Prostate gland (tissue), 2 donors: ENCODE results near the gene FXR1. TPM values are rescaled to one million over a fixed set of nuclear protein-coding genes. Genes with fewer than 3 reads are reported as not detected.

Experiments used
- DNase-seq: peaks from one replicate; pipeline ENCODE4 v3.0.0-alpha.2; 2019; ENCODE audit warnings: low spot score
- H3K27ac ChIP-seq, 2 donors: fragments of 200-600 bp; sonication (generic); 2 replicates each; pipeline ENCODE4 v1.5.1; 2017 to 2019
- H3K27me3 ChIP-seq: fragments of 200-600 bp; sonication (generic); replicated peaks from 2 replicates; pipeline ENCODE4 v1.5.1; 2019; ENCODE audit not compliant: insufficient read depth
- H3K36me3 ChIP-seq, 2 donors: fragments of 200-600 bp; sonication (generic); 1 replicate in 1 of 2; 2 replicates in 1 of 2; pipeline versions ENCODE4 v1.5.1 to v1.8.1; 2017 to 2019
- H3K4me1 ChIP-seq: fragments of 200-600 bp; sonication (generic); replicated peaks from 2 replicates; pipeline ENCODE4 v1.5.1; 2019
- H3K4me3 ChIP-seq, 2 donors: fragments of 200-600 bp; sonication (generic); 2 replicates each; pipeline ENCODE4 v1.5.1; 2017 to 2019
- H3K9me3 ChIP-seq: fragments of 200-600 bp; sonication (generic); 2 replicates; pipeline ENCODE4 v1.5.1; 2017
- POLR2A ChIP-seq: fragments of 450-650 bp; IDR thresholded peaks from one replicate; pipeline ENCODE4 v1.6.1; 2016; ENCODE audit warnings: antibody characterized with exemption, mild to moderate bottlenecking
- POLR2AphosphoS5 ChIP-seq: sonication (generic); formaldehyde crosslinking; IDR thresholded peaks from one replicate; pipeline ENCODE4 v1.6.1; 2017; ENCODE audit warnings: antibody characterized with exemption
- WGBS: methylation state at CpG from one replicate; pipeline ENCODE4 v1.1.5; 2018; 5-methylcytosine and 5-hydroxymethylcytosine counted together
- intact Hi-C: fragments of 100-400 bp; cut with DNase I; formaldehyde crosslinking; loops from one replicate; pipeline ENCODE4 v1.14.2; 2022
- total RNA-seq, 2 donors: library from RNA; depleted of rRNA; stranded (reverse); fragments of >200 nt; gene quantifications; one replicate each; pipeline ENCODE4 v1.1.0, GENCODE V29; 2016
- TF ChIP-seq, protein P1 (sequence below), 4 experiments: fragments of 200-600 bp in 2 of 4; fragments of 450-650 bp in 2 of 4; sonication (generic) in 2 of 4; IDR thresholded peaks; 1 replicate in 3 of 4; 2 replicates in 1 of 4; pipeline ENCODE4 v1.5.1; 2016 to 2019; ENCODE audit warnings: antibody characterized with exemption in 4 of 4, mild to moderate bottlenecking in 2 of 4, moderate library complexity in 2 of 4

FXR1 gene
- total RNA-seq, 2 donors from 2014 or later, result 80.2 to 114 TPM

GRCh38 chr3:180909369-180910127 is 2.9 kb upstream of the FXR1 start:
- no peaks in the 10 kb centered on the region for H3K9me3 ChIP-seq
- WGBS, result 77% methylated on average over 5 of the region's 5 CpGs
- H3K4me1 ChIP-seq, result peaks cover 6% of the 10 kb centered on the region
- no peaks in the 10 kb centered on the region for H3K36me3 ChIP-seq
- no peak for TF ChIP-seq POLR2A
- TF ChIP-seq, protein P1, sequence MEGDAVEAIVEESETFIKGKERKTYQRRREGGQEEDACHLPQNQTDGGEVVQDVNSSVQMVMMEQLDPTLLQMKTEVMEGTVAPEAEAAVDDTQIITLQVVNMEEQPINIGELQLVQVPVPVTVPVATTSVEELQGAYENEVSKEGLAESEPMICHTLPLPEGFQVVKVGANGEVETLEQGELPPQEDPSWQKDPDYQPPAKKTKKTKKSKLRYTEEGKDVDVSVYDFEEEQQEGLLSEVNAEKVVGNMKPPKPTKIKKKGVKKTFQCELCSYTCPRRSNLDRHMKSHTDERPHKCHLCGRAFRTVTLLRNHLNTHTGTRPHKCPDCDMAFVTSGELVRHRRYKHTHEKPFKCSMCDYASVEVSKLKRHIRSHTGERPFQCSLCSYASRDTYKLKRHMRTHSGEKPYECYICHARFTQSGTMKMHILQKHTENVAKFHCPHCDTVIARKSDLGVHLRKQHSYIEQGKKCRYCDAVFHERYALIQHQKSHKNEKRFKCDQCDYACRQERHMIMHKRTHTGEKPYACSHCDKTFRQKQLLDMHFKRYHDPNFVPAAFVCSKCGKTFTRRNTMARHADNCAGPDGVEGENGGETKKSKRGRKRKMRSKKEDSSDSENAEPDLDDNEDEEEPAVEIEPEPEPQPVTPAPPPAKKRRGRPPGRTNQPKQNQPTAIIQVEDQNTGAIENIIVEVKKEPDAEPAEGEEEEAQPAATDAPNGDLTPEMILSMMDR (IDR thresholded peaks at IDR 0.05), result no peak
- TF ChIP-seq POLR2AphosphoS5, result no peak
- intact Hi-C loops, result no loop called here
- H3K27ac ChIP-seq, result no peak overlapping the region
- no peak overlapping the region for H3K4me3 ChIP-seq
- no peak for DNase-seq
- no peaks in the 10 kb centered on the region for H3K27me3 ChIP-seq

GRCh38 chr3:180910823-180911222 is 1.6 kb upstream of the FXR1 start:
- TF ChIP-seq, protein P1 (IDR thresholded peaks at IDR 0.05), result no peak
- TF ChIP-seq POLR2AphosphoS5, result no peak
- TF ChIP-seq POLR2A, result no peak
- Histone ChIP-seq H3K9me3 (no peaks in the 10 kb centered on the region), H3K4me1 (peaks cover 6% of the 10 kb centered on the region), H3K36me3 (no peaks in the 10 kb centered on the region), H3K4me3 (no peak overlapping the region), H3K27ac (no peak overlapping the region), H3K27me3 (no peaks in the 10 kb centered on the region)
- intact Hi-C loops, result no loop called here
- 94% methylated on average over 4 of the region's 4 CpGs for WGBS
- no peak for DNase-seq

GRCh38 chr3:180911876-180912303 is 580 bp upstream of the FXR1 start:
- H3K27ac ChIP-seq, result peak overlapping the region; percentile 93 to 95
- 35% methylated on average over 6 of the region's 6 CpGs for WGBS
- peaks cover 6% of the 10 kb centered on the region for H3K4me1 ChIP-seq
- TF ChIP-seq POLR2AphosphoS5, result no peak
- no peak for TF ChIP-seq POLR2A
- TF ChIP-seq, protein P1 (IDR thresholded peaks at IDR 0.05), result no peak
- H3K4me3 ChIP-seq, result peak overlapping the region; percentile 88 to 91
- intact Hi-C loops, result loop anchor here (2.0 kb wide), 1 partner anchor 77 kb away; the partner anchor contains the start of gene DNAJC19
- DNase-seq, result no peak
- H3K36me3 ChIP-seq, result no peaks in the 10 kb centered on the region
- no peaks in the 10 kb centered on the region for H3K27me3 ChIP-seq
- H3K9me3 ChIP-seq, result no peaks in the 10 kb centered on the region

- Histone ChIP-seq H3K4me3 (peak overlapping the region; percentile 88 to 91), H3K27ac (peak overlapping the region in 1 of 2 donors; percentile 93), H3K4me1 (peaks cover 6% of the 10 kb centered on the region), H3K27me3 (no peaks in the 10 kb centered on the region), H3K9me3 (no peaks in the 10 kb centered on the region), H3K36me3 (no peaks in the 10 kb centered on the region)
- DNase-seq, result no peak
- 15% methylated on average over 19 of the region's 19 CpGs for WGBS
- TF ChIP-seq POLR2A (no peak), POLR2AphosphoS5 (no peak)
- TF ChIP-seq, protein P1 (IDR thresholded peaks at IDR 0.05), result no peak
- intact Hi-C loops, result loop anchor here (2.0 kb wide), 1 partner anchor 75 kb away; the partner anchor contains the start of gene DNAJC19
These were observed 1.3 kb downstream of the FXR1 start for GRCh38 chr3:180913581-180914404.
